ENCODE results near the gene C19orf67.

GRCh38 chr19:14088634-14089411, 3.2 kb upstream of the C19orf67 start:
- TF ChIP-seq POLR2A (IDR thresholded peaks at IDR 0.05), result no peak
- TF ChIP-seq, protein P1, sequence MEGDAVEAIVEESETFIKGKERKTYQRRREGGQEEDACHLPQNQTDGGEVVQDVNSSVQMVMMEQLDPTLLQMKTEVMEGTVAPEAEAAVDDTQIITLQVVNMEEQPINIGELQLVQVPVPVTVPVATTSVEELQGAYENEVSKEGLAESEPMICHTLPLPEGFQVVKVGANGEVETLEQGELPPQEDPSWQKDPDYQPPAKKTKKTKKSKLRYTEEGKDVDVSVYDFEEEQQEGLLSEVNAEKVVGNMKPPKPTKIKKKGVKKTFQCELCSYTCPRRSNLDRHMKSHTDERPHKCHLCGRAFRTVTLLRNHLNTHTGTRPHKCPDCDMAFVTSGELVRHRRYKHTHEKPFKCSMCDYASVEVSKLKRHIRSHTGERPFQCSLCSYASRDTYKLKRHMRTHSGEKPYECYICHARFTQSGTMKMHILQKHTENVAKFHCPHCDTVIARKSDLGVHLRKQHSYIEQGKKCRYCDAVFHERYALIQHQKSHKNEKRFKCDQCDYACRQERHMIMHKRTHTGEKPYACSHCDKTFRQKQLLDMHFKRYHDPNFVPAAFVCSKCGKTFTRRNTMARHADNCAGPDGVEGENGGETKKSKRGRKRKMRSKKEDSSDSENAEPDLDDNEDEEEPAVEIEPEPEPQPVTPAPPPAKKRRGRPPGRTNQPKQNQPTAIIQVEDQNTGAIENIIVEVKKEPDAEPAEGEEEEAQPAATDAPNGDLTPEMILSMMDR (IDR thresholded peaks at IDR 0.05), result no peak
